Measurements from ENCODE around the gene DENND1A.
A peak's percentile ranks its signal among the peaks of the same experiment; 100 is the strongest.
"Not testable (repeated sequence)": the region's sequence is repeated elsewhere in the genome, so short reads cannot be mapped to it uniquely, and the experiment has no call there.

Gene DENND1A

GRCh38 chr9:123441769-123442168 is 488.2 kb downstream of the DENND1A start:
- DNase-seq: no peak

GRCh38 chr9:123440256-123440655 is 489.7 kb downstream of the DENND1A start:
- DNase-seq: no peak

GRCh38 chr9:123438821-123439220 is 491.1 kb downstream of the DENND1A start:
- DNase-seq: no peak

- DNase-seq: peak; percentile 34
These were observed 491.6 kb downstream of the DENND1A start for GRCh38 chr9:123438321-123438720.

GRCh38 chr9:123437201-123437600 is 492.7 kb downstream of the DENND1A start:
- DNase-seq: no peak

GRCh38 chr9:123435471-123435870 is 494.5 kb downstream of the DENND1A start:
- DNase-seq: no peak

GRCh38 chr9:123434619-123435240 is 495.2 kb downstream of the DENND1A start:
- DNase-seq: no peak

- no peak for DNase-seq
These were observed 497.3 kb downstream of the DENND1A start for GRCh38 chr9:123432331-123433236.

- DNase-seq: no peak
These were observed 498.3 kb downstream of the DENND1A start for GRCh38 chr9:123431581-123431980.

- not testable (repeated sequence) for DNase-seq
These were observed 501.5 kb downstream of the DENND1A start for GRCh38 chr9:123428450-123428849.

- DNase-seq: no peak
These were observed 503.5 kb downstream of the DENND1A start for GRCh38 chr9:123426406-123426805.

GRCh38 chr9:123425836-123426365 is 504.0 kb downstream of the DENND1A start:
- DNase-seq: no peak

GRCh38 chr9:123425261-123425821 is 504.6 kb downstream of the DENND1A start:
- DNase-seq: no peak

- no peak for DNase-seq
These were observed 505.2 kb downstream of the DENND1A start for GRCh38 chr9:123424552-123425225.

- no peak for DNase-seq
These were observed 505.8 kb downstream of the DENND1A start for GRCh38 chr9:123424131-123424530.

GRCh38 chr9:123423311-123423640 is 506.6 kb downstream of the DENND1A start:
- DNase-seq: no peak

- DNase-seq: no peak
These were observed 507.2 kb downstream of the DENND1A start for GRCh38 chr9:123422635-123423310.

GRCh38 chr9:123421801-123422455 is 508.0 kb downstream of the DENND1A start:
- no peak for DNase-seq

- DNase-seq: no peak
These were observed 508.7 kb downstream of the DENND1A start for GRCh38 chr9:123421186-123421585.

- no peak for DNase-seq
These were observed 509.3 kb downstream of the DENND1A start for GRCh38 chr9:123420592-123421111.

- DNase-seq: no peak
These were observed 510.0 kb downstream of the DENND1A start for GRCh38 chr9:123419721-123420591.

Data from NCI-H526 treated with DMSO at 0.1 percent for 48 hours (cell line).